GM18526 (cell line): ENCODE data around the gene PDE5A.

Experiments used
- POLR2A ChIP-seq: IDR thresholded peaks from 3 replicates; pipeline ENCODE4 v1.6.1; 2011; ENCODE audit not compliant: insufficient read length; ENCODE audit errors: extremely low read depth

Gene PDE5A

GRCh38 chr4:119479835-119480234 is 148.8 kb downstream of the PDE5A start:
- no peak for TF ChIP-seq POLR2A

- no peak for TF ChIP-seq POLR2A
Observed at GRCh38 chr4:119479180-119479808, 149.3 kb downstream of the PDE5A start.

- no peak for TF ChIP-seq POLR2A
Observed at GRCh38 chr4:119478446-119479179, 150.0 kb downstream of the PDE5A start.

GRCh38 chr4:119477412-119478053 is 151.1 kb downstream of the PDE5A start:
- no peak for TF ChIP-seq POLR2A

- no peak for TF ChIP-seq POLR2A
Observed at GRCh38 chr4:119471259-119471658, 157.3 kb downstream of the PDE5A start.

GRCh38 chr4:119454491-119455270 is 173.9 kb downstream of the PDE5A start:
- TF ChIP-seq POLR2A: peak; percentile 68
